ENCODE measurements around the gene DAB1. TPM values are rescaled to one million over a fixed set of nuclear protein-coding genes. Genes with fewer than 3 reads are reported as not detected.

The DAB1 gene
- total RNA-seq, result under 1 TPM in 1 of 2 donors, not detected in 1; 0.72 TPM

- peak in 1 of 2 donors; percentile 15 for DNase-seq
- no peaks in the 10 kb centered on the region for H3K36me3 Mint-ChIP-seq (ENCODE audit: insufficient read depth in 2 of 2)
- no peak within 1 kb of the TSS for H3K27ac Mint-ChIP-seq
- H3K27me3 Mint-ChIP-seq (ENCODE audit: low read depth), result peaks cover 56% of the 10 kb centered on the region
- H3K4me3 Mint-ChIP-seq, result peak within 1 kb of the TSS; percentile 71
- no peaks in the 10 kb centered on the region for H3K9me3 Mint-ChIP-seq
- H3K4me1 Mint-ChIP-seq (ENCODE audit: low read depth), result no peaks in the 10 kb centered on the region
- ATAC-seq (replicated peaks in 1 of 2), result peak; percentile 39 to 56
Measured at GRCh38 chr1:57423656-57424211, at the start of gene DAB1. Gene DAB1 (minus strand): TSS chr1:57424060. CDS start chr1:57291030, 133,030 bp downstream.

GRCh38 chr1:57473448-57473847 lies 49.6 kb upstream of the DAB1 start:
- no peak for ATAC-seq (replicated peaks in 1 of 2)
- Mint-ChIP-seq H3K27me3 (ENCODE audit: low read depth) (no peaks in the 10 kb centered on the region), H3K4me3 (no peak overlapping the region), H3K4me1 (ENCODE audit: low read depth) (no peaks in the 10 kb centered on the region), H3K36me3 (ENCODE audit: insufficient read depth in 2 of 2) (no peaks in the 10 kb centered on the region), H3K27ac (no peak overlapping the region), H3K9me3 (no peaks in the 10 kb centered on the region)
- no peak for DNase-seq

GRCh38 chr1:57471995-57472394 lies 48.1 kb upstream of the DAB1 start:
- DNase-seq (no peak), ATAC-seq (replicated peaks in 1 of 2) (no peak)
- Mint-ChIP-seq H3K4me1 (ENCODE audit: low read depth) (no peaks in the 10 kb centered on the region), H3K4me3 (no peak overlapping the region), H3K27ac (no peak overlapping the region), H3K27me3 (ENCODE audit: low read depth) (no peaks in the 10 kb centered on the region), H3K36me3 (ENCODE audit: insufficient read depth in 2 of 2) (no peaks in the 10 kb centered on the region), H3K9me3 (peaks cover 0 to 2% of the 10 kb centered on the region in 2 donors)

- Mint-ChIP-seq H3K9me3 (peaks cover 0 to 2% of the 10 kb centered on the region in 2 donors), H3K4me1 (ENCODE audit: low read depth) (no peaks in the 10 kb centered on the region), H3K4me3 (no peak overlapping the region), H3K27me3 (ENCODE audit: low read depth) (no peaks in the 10 kb centered on the region), H3K36me3 (ENCODE audit: insufficient read depth in 2 of 2) (no peaks in the 10 kb centered on the region), H3K27ac (no peak overlapping the region)
- DNase-seq (no peak), ATAC-seq (replicated peaks in 1 of 2) (no peak)
Measured at GRCh38 chr1:57470036-57470435, 46.2 kb upstream of the DAB1 start.

- Mint-ChIP-seq H3K4me3 (no peak overlapping the region), H3K27me3 (ENCODE audit: low read depth) (no peaks in the 10 kb centered on the region), H3K4me1 (ENCODE audit: low read depth) (no peaks in the 10 kb centered on the region), H3K36me3 (ENCODE audit: insufficient read depth in 2 of 2) (no peaks in the 10 kb centered on the region), H3K9me3 (peaks cover 0 to 2% of the 10 kb centered on the region in 2 donors), H3K27ac (no peak overlapping the region)
- no peak for DNase-seq
- ATAC-seq (replicated peaks in 1 of 2), result no peak
Measured at GRCh38 chr1:57468641-57469523, 45.0 kb upstream of the DAB1 start.

- Mint-ChIP-seq H3K9me3 (peaks cover 0 to 2% of the 10 kb centered on the region in 2 donors), H3K4me3 (no peak overlapping the region), H3K36me3 (ENCODE audit: insufficient read depth in 2 of 2) (no peaks in the 10 kb centered on the region), H3K27me3 (ENCODE audit: low read depth) (no peaks in the 10 kb centered on the region), H3K4me1 (ENCODE audit: low read depth) (no peaks in the 10 kb centered on the region), H3K27ac (no peak overlapping the region)
- no peak for DNase-seq
- no peak for ATAC-seq (replicated peaks in 1 of 2)
Measured at GRCh38 chr1:57467830-57468229, 44.0 kb upstream of the DAB1 start.

- H3K4me1 Mint-ChIP-seq (ENCODE audit: low read depth), result no peaks in the 10 kb centered on the region
- H3K4me3 Mint-ChIP-seq, result no peak overlapping the region
- H3K36me3 Mint-ChIP-seq (ENCODE audit: insufficient read depth in 2 of 2), result no peaks in the 10 kb centered on the region
Measured at GRCh38 chr1:57464756-57465155, 40.9 kb upstream of the DAB1 start.

GRCh38 chr1:57463343-57463742 lies 39.5 kb upstream of the DAB1 start:
- Mint-ChIP-seq H3K27me3 (ENCODE audit: low read depth) (no peaks in the 10 kb centered on the region), H3K4me3 (no peak overlapping the region), H3K27ac (no peak overlapping the region), H3K9me3 (peaks cover 2% of the 10 kb centered on the region in 2 donors), H3K4me1 (ENCODE audit: low read depth) (no peaks in the 10 kb centered on the region), H3K36me3 (ENCODE audit: insufficient read depth in 2 of 2) (no peaks in the 10 kb centered on the region)
- no peak for DNase-seq
- no peak for ATAC-seq (replicated peaks in 1 of 2)

More at GRCh38 chr1:57464756-57465155, 40.9 kb upstream of the DAB1 start:
- ATAC-seq (replicated peaks in 1 of 2) (no peak), DNase-seq (no peak)
- Mint-ChIP-seq H3K27me3 (ENCODE audit: low read depth) (no peaks in the 10 kb centered on the region), H3K27ac (no peak overlapping the region), H3K9me3 (peaks cover 2% of the 10 kb centered on the region in 2 donors)

GRCh38 chr1:57461405-57461804 lies 37.5 kb upstream of the DAB1 start:
- Mint-ChIP-seq H3K27ac (no peak overlapping the region), H3K9me3 (peaks cover 2 to 5% of the 10 kb centered on the region in 2 donors), H3K27me3 (ENCODE audit: low read depth) (no peaks in the 10 kb centered on the region), H3K4me1 (ENCODE audit: low read depth) (no peaks in the 10 kb centered on the region), H3K4me3 (no peak overlapping the region), H3K36me3 (ENCODE audit: insufficient read depth in 2 of 2) (no peaks in the 10 kb centered on the region)
- DNase-seq (no peak), ATAC-seq (replicated peaks in 1 of 2) (no peak)

- peaks cover 1 to 2% of the 10 kb centered on the region in 2 donors for H3K9me3 Mint-ChIP-seq
- no peak overlapping the region for H3K27ac Mint-ChIP-seq
- ATAC-seq (replicated peaks in 1 of 2) (no peak), DNase-seq (no peak)
- no peak overlapping the region for H3K4me3 Mint-ChIP-seq
- no peaks in the 10 kb centered on the region for H3K27me3 Mint-ChIP-seq (ENCODE audit: low read depth)
- no peaks in the 10 kb centered on the region for H3K4me1 Mint-ChIP-seq (ENCODE audit: low read depth)
- no peaks in the 10 kb centered on the region for H3K36me3 Mint-ChIP-seq (ENCODE audit: insufficient read depth in 2 of 2)
Measured at GRCh38 chr1:57451516-57451915, 27.7 kb upstream of the DAB1 start.

GRCh38 chr1:57450981-57451380 lies 27.1 kb upstream of the DAB1 start:
- H3K4me3 Mint-ChIP-seq, result no peak overlapping the region
- no peak overlapping the region for H3K27ac Mint-ChIP-seq
- no peaks in the 10 kb centered on the region for H3K4me1 Mint-ChIP-seq (ENCODE audit: low read depth)
- peaks cover 1 to 2% of the 10 kb centered on the region in 2 donors for H3K9me3 Mint-ChIP-seq
- no peaks in the 10 kb centered on the region for H3K27me3 Mint-ChIP-seq (ENCODE audit: low read depth)
- DNase-seq, result no peak
- H3K36me3 Mint-ChIP-seq (ENCODE audit: insufficient read depth in 2 of 2), result no peaks in the 10 kb centered on the region
- no peak for ATAC-seq (replicated peaks in 1 of 2)

GRCh38 chr1:57447551-57447950 lies 23.7 kb upstream of the DAB1 start:
- Mint-ChIP-seq H3K36me3 (ENCODE audit: insufficient read depth in 2 of 2) (no peaks in the 10 kb centered on the region), H3K27ac (no peak overlapping the region), H3K4me3 (no peak overlapping the region), H3K4me1 (ENCODE audit: low read depth) (no peaks in the 10 kb centered on the region), H3K9me3 (peaks cover 0 to 4% of the 10 kb centered on the region in 2 donors), H3K27me3 (ENCODE audit: low read depth) (no peaks in the 10 kb centered on the region)
- ATAC-seq (replicated peaks in 1 of 2) (no peak), DNase-seq (no peak)

GRCh38 chr1:57443004-57443403 lies 19.1 kb upstream of the DAB1 start:
- ATAC-seq (replicated peaks in 1 of 2) (no peak), DNase-seq (no peak)
- Mint-ChIP-seq H3K9me3 (peaks cover 4 to 5% of the 10 kb centered on the region in 2 donors), H3K27me3 (ENCODE audit: low read depth) (no peaks in the 10 kb centered on the region), H3K36me3 (ENCODE audit: insufficient read depth in 2 of 2) (no peaks in the 10 kb centered on the region), H3K27ac (no peak overlapping the region), H3K4me1 (ENCODE audit: low read depth) (no peaks in the 10 kb centered on the region), H3K4me3 (no peak overlapping the region)

All from activated T-cell treated with anti-CD3 and anti-CD28 coated beads, Interleukin-2, amount 50 U/mL, for 72 hours (primary cell).